H1 (cell line): Measurements from ENCODE around the gene NPIPB6. TPM values are rescaled to one million over a fixed set of nuclear protein-coding genes. Genes with fewer than 3 reads are reported as not detected.

ENCODE experiments used
- CTCF ChIA-PET: fragments of 300-600 bp; sonication (Branson Sonifier 250); formaldehyde crosslinking; loops from one replicate; lab custom pipeline; 2021; ENCODE audit not compliant: partially characterized antibody; lab: Charles Lee
- POLR2A ChIA-PET: fragments of 300-600 bp; sonication (Branson Sonifier 250); formaldehyde crosslinking; loops from one replicate; lab custom pipeline; 2021; ENCODE audit warnings: inconsistent platforms; ENCODE audit not compliant: partially characterized antibody; lab: Charles Lee
- DNase-seq, 2 experiments: peaks; one replicate each; pipeline versions ENCODE4 v3.0.0 to v3.0.0-alpha.2; 2010 to 2022; ENCODE audit warnings: low spot score in 2 of 2, low read depth in 1 of 2, mixed read lengths in 1 of 2
- FAIRE-seq: peaks from 2 replicates; lab custom pipeline; 2011; peaks lifted over from hg19 to GRCh38; lab: Jason Lieb, UNC
- H2AFZ ChIP-seq: 2 replicates; pipeline ENCODE4 v1.8.1; 2012; ENCODE audit warnings: low read length, inconsistent platforms
- H2AK5ac ChIP-seq: 2 replicates; pipeline ENCODE4 v1.6.1; 2013; ENCODE audit warnings: low read depth, low read length
- H2BK120ac ChIP-seq: replicated peaks from 2 replicates; pipeline ENCODE3; 2013; ENCODE audit warnings: low read depth, low read length, inconsistent platforms
- H2BK12ac ChIP-seq: 2 replicates; pipeline ENCODE4 v1.6.1; 2013; ENCODE audit warnings: low read depth, low read length
- H2BK15ac ChIP-seq: 2 replicates; pipeline ENCODE4 v1.6.1; 2013; ENCODE audit warnings: low read length
- H2BK20ac ChIP-seq: 2 replicates; pipeline ENCODE4 v1.6.1; 2013; ENCODE audit warnings: low read length
- H2BK5ac ChIP-seq: 2 replicates; pipeline ENCODE4 v1.6.1; 2013; ENCODE audit warnings: low read depth, low read length
- H3K14ac ChIP-seq: 2 replicates; pipeline ENCODE4 v1.6.1; 2013; ENCODE audit warnings: inconsistent platforms; ENCODE audit not compliant: insufficient read length
- H3K18ac ChIP-seq: 2 replicates; pipeline ENCODE4 v1.6.1; 2013; ENCODE audit warnings: low read length; ENCODE audit errors: extremely low read depth
- H3K23ac ChIP-seq: 2 replicates; pipeline ENCODE4 v1.6.1; 2013; ENCODE audit warnings: inconsistent platforms; ENCODE audit not compliant: insufficient read length
- H3K23me2 ChIP-seq: 2 replicates; pipeline ENCODE4 v1.6.1; 2013; ENCODE audit warnings: low read depth, low read length
- H3K27ac ChIP-seq: 2 replicates; pipeline ENCODE4 v1.6.1; 2011; ENCODE audit warnings: low read depth, low read length, inconsistent platforms
- H3K27me3 ChIP-seq, 4 experiments: replicated peaks in 1 of 4; 1 replicate in 1 of 4; 2 replicates in 3 of 4; pipeline versions ENCODE4 v1.6.1 to v1.8.1; 2011 to 2013; ENCODE audit warnings: low read length in 3 of 4, mild to moderate bottlenecking in 3 of 4, inconsistent platforms in 2 of 4, mixed read lengths in 2 of 4, moderate library complexity in 1 of 4; ENCODE audit not compliant: control insufficient read depth in 3 of 4, insufficient read depth in 3 of 4; ENCODE audit errors: extremely low read depth in 1 of 4
- H3K36me3 ChIP-seq, 4 experiments: 2 replicates each; pipeline versions ENCODE4 v1.6.1 to v1.8.1; 2011 to 2013; ENCODE audit warnings: mild to moderate bottlenecking in 4 of 4, low read length in 3 of 4, moderate library complexity in 2 of 4, control low read depth in 1 of 4, inconsistent platforms in 1 of 4; ENCODE audit not compliant: insufficient read depth in 4 of 4, control insufficient read depth in 2 of 4
- H3K4ac ChIP-seq: replicated peaks from 2 replicates; pipeline ENCODE3; 2013; ENCODE audit warnings: low read length, low read depth, mixed read lengths, inconsistent platforms; ENCODE audit not compliant: insufficient read length
- H3K4me1 ChIP-seq, 4 experiments: replicated peaks in 1 of 4; 1 replicate in 1 of 4; 2 replicates in 3 of 4; pipeline versions ENCODE4 v1.6.1 to v1.8.1; 2011 to 2013; ENCODE audit warnings: low read length in 3 of 4, inconsistent platforms in 2 of 4, mixed read lengths in 1 of 4; ENCODE audit not compliant: insufficient read depth in 4 of 4, control insufficient read depth in 3 of 4
- H3K4me2 ChIP-seq, 2 experiments: 2 replicates each; pipeline versions ENCODE4 v1.6.1 to v1.8.1; 2011 to 2013; ENCODE audit warnings: low read depth in 2 of 2, low read length in 2 of 2, control low read depth in 1 of 2, inconsistent platforms in 1 of 2, mild to moderate bottlenecking in 1 of 2; ENCODE audit not compliant: insufficient read depth in 1 of 2
- H3K4me3 ChIP-seq, 4 experiments: fragments of 200-600, 300-600 bp in 1 of 4; sonication (generic), shearing (Covaris generic), sonication (Bioruptor Twin) in 1 of 4; 2 replicates each; pipeline versions ENCODE4 v1.5.1 to v1.8.1; 2011 to 2016; ENCODE audit warnings: low read length in 4 of 4, low read depth in 3 of 4, control low read depth in 2 of 4, inconsistent platforms in 2 of 4, mild to moderate bottlenecking in 2 of 4, mixed read lengths in 1 of 4, moderate library complexity in 1 of 4; ENCODE audit not compliant: insufficient read depth in 2 of 4; ENCODE audit errors: extremely low read depth in 1 of 4
- H3K56ac ChIP-seq: replicated peaks from 2 replicates; pipeline ENCODE3; 2013; ENCODE audit warnings: low read depth, mild to moderate bottlenecking, mixed read lengths, low read length, inconsistent platforms; ENCODE audit not compliant: insufficient read length
- H3K79me1 ChIP-seq: 2 replicates; pipeline ENCODE4 v1.6.1; 2013; ENCODE audit warnings: low read depth, low read length, control low read depth
- H3K79me2 ChIP-seq, 2 experiments: 2 replicates each; pipeline versions ENCODE4 v1.6.1 to v1.8.1; 2012 to 2013; ENCODE audit warnings: low read length in 2 of 2, mild to moderate bottlenecking in 2 of 2, inconsistent platforms in 1 of 2; ENCODE audit not compliant: insufficient read depth in 2 of 2, control insufficient read depth in 1 of 2
- H3K9ac ChIP-seq, 4 experiments: replicated peaks in 1 of 4; 1 replicate in 1 of 4; 2 replicates in 3 of 4; pipeline versions ENCODE4 v1.6.1 to v1.8.1; 2011 to 2013; ENCODE audit warnings: low read depth in 3 of 4, low read length in 3 of 4, control low read depth in 2 of 4, mild to moderate bottlenecking in 2 of 4, moderate library complexity in 2 of 4, inconsistent platforms in 1 of 4; ENCODE audit errors: extremely low read depth in 1 of 4
- H3K9me3 ChIP-seq, 2 experiments: 2 replicates each; pipeline versions ENCODE4 v1.6.1 to v1.8.1; 2012 to 2013; ENCODE audit warnings: mild to moderate bottlenecking in 2 of 2, moderate library complexity in 2 of 2, control low read depth in 1 of 2, inconsistent platforms in 1 of 2, low read depth in 1 of 2, low read length in 1 of 2, mixed read lengths in 1 of 2; ENCODE audit not compliant: insufficient read depth in 2 of 2
- H4K20me1 ChIP-seq, 2 experiments: replicated peaks in 1 of 2; 2 replicates each; pipeline versions ENCODE3 to v1.8.1; 2011 to 2013; ENCODE audit warnings: inconsistent platforms in 2 of 2, low read length in 2 of 2, mild to moderate bottlenecking in 1 of 2; ENCODE audit not compliant: insufficient read depth in 2 of 2, control insufficient read depth in 1 of 2
- H4K5ac ChIP-seq: 2 replicates; pipeline ENCODE4 v1.6.1; 2013; ENCODE audit warnings: low read length, low read depth, mixed read lengths, inconsistent platforms; ENCODE audit not compliant: insufficient read length
- H4K8ac ChIP-seq: 2 replicates; pipeline ENCODE4 v1.8.0; 2013; ENCODE audit warnings: mild to moderate bottlenecking, moderate library complexity, low read length, inconsistent platforms; ENCODE audit not compliant: insufficient read depth; ENCODE audit errors: extremely low read depth
- H4K91ac ChIP-seq: replicated peaks from 2 replicates; pipeline ENCODE3; 2013; ENCODE audit warnings: low read length, mixed read lengths, inconsistent platforms; ENCODE audit not compliant: insufficient read length
- GABPA ChIP-seq: IDR thresholded peaks from 2 replicates; pipeline ENCODE4 v1.6.1; 2011; ENCODE audit warnings: mild to moderate bottlenecking, low read length, moderate library complexity, borderline replicate concordance; ENCODE audit not compliant: insufficient read depth
- MAX ChIP-seq: IDR thresholded peaks from 2 replicates; pipeline ENCODE4 v1.6.1; 2012; ENCODE audit warnings: inconsistent platforms
- USF2 ChIP-seq: IDR thresholded peaks from 2 replicates; pipeline ENCODE4 v1.6.1; 2011; ENCODE audit warnings: low read length, improper control_type of control experiment
- WGBS, 2 experiments: shearing (Covaris generic) in 1 of 2; methylation state at CpG; one replicate each; pipeline versions ENCODE4 v1.1.6 to v1.1.7; 2013 to 2015; ENCODE audit warnings: low lambda C conversion rate in 2 of 2, mixed read lengths in 2 of 2, inconsistent platforms in 1 of 2, low coverage in 1 of 2, missing lambda C conversion rate in 1 of 2; ENCODE audit not compliant: insufficient replicate concordance in 2 of 2, insufficient coverage in 1 of 2, insufficient read length in 1 of 2; ENCODE audit errors: extremely low coverage in 1 of 2, missing lambda C conversion rate in 1 of 2; 5-methylcytosine and 5-hydroxymethylcytosine counted together
- polyA plus RNA-seq, 7 experiments: library from polyadenylated mRNA; depleted of rRNA in 3 of 7; stranded (reverse) in 5 of 7; unstranded in 2 of 7; fragments of >200 nt in 5 of 7; fragments of 200-250 nt in 2 of 7; gene quantifications; 1 replicate in 5 of 7; 2 replicates in 1 of 7; 4 replicates in 1 of 7; pipeline versions ENCODE4 v1.2.1 to v1.2.3, GENCODE V29; 2011 to 2013; ENCODE audit warnings: missing spikeins in 2 of 7, mixed read lengths in 2 of 7
- total RNA-seq: library from RNA; stranded (reverse); fragmentation: NEBNext Ultra II Directional; extraction: Animal tissue kit (Norgen Biotek cat#: 25700); gene quantifications from 2 replicates; pipeline ENCODE4 v1.2.1, GENCODE V29; 2021

Gene NPIPB6
- total and polyA plus RNA-seq, 2 of the 8 experiments (the other 6 are each of a cell fraction or from before 2014, with no cell fraction given), result 0.83 to 1.9 TPM

GRCh38 chr16:28320741-28321140 is 42.6 kb downstream of the NPIPB6 start:
- Histone ChIP-seq H2BK120ac (no peak overlapping the region), H3K79me2 (no peaks in the 10 kb centered on the region), H4K5ac (no peak overlapping the region), H2BK15ac (no peak overlapping the region), H2BK5ac (no peak overlapping the region), H3K23me2 (no peaks in the 10 kb centered on the region), H3K4me1 (no peaks in the 10 kb centered on the region; a peak in 1 of 7 replicates), H3K79me1 (peaks cover 8% of the 10 kb centered on the region), H3K9ac (no peak overlapping the region), H2AFZ (no peak overlapping the region), H3K23ac (no peak overlapping the region), H3K27ac (no peak overlapping the region), H4K91ac (no peak overlapping the region), H3K4ac (no peak overlapping the region), H2AK5ac (no peak overlapping the region), H3K4me2 (no peak overlapping the region), H3K14ac (no peak overlapping the region), H3K36me3 (peaks cover 0 to 24% (median 10%) of the 10 kb centered on the region in 4 experiments; a peak in 6 of 8 replicates), H4K20me1 (peaks cover 15 to 21% of the 10 kb centered on the region in 2 experiments), H4K8ac (no peak overlapping the region), H3K4me3 (no peak overlapping the region), H2BK20ac (no peak overlapping the region), H3K9me3 (no peaks in the 10 kb centered on the region), H3K18ac (no peak overlapping the region), H3K56ac (no peak overlapping the region), H3K27me3 (no peaks in the 10 kb centered on the region), H2BK12ac (no peak overlapping the region)
- no peak for TF ChIP-seq USF2
- TF ChIP-seq GABPA, result no peak
- no peak for TF ChIP-seq MAX
- WGBS, 2 experiments, result 98% methylated on average over 24 of the region's 49 CpGs; no CpG with 5 or more reads in 1 of the 2 experiments
- DNase-seq, result no peak
- ChIA-PET POLR2A (interaction anchor here (1.2 to 1.4 kb wide), 2 partner anchors 11 to 20 kb away, joined by 4 to 6 read pairs; no protein-coding TSS in a partner anchor), CTCF (interaction anchor here (0.7 to 6.5 kb wide), 6 partner anchors 8 to 152 kb away, joined by 3 to 152 read pairs (median 12); no protein-coding TSS in a partner anchor)
- FAIRE-seq, result no peak
